Lower lobe of right lung (tissue), 2 donors: ENCODE measurements around the gene ZFTA. TPM values are rescaled to one million over a fixed set of nuclear protein-coding genes. Genes with fewer than 3 reads are reported as not detected.
"Not testable (repeated sequence)": the region's sequence is repeated elsewhere in the genome, so short reads cannot be mapped to it uniquely, and the experiment has no call there.

Source experiments
- ATAC-seq, 2 donors: fragments of 200-7000 bp; cut with Tn5 transposase; one replicate each; pipeline ENCODE4 v1.9.1; 2020 to 2022; ENCODE audit warnings: mild to moderate bottlenecking in 2 of 2, moderate library complexity in 2 of 2
- DNase-seq: peaks from one replicate; pipeline ENCODE4 v3.0.0-alpha.2; 2020
- H3K27ac ChIP-seq: fragments of 200-600 bp; one replicate; pipeline ENCODE4 v1.8.0; 2022
- H3K27me3 ChIP-seq: fragments of 200-600 bp; one replicate; pipeline ENCODE4 v1.8.0; 2022; ENCODE audit warnings: low read depth
- H3K36me3 ChIP-seq: fragments of 200-600 bp; one replicate; pipeline ENCODE4 v1.8.0; 2022; ENCODE audit warnings: mild to moderate bottlenecking
- H3K4me1 ChIP-seq: fragments of 200-600 bp; one replicate; pipeline ENCODE4 v1.8.0; 2022
- H3K4me3 ChIP-seq: fragments of 200-600 bp; one replicate; pipeline ENCODE4 v1.8.0; 2022; ENCODE audit warnings: mild to moderate bottlenecking
- H3K9me3 ChIP-seq: fragments of 200-600 bp; one replicate; pipeline ENCODE4 v1.8.0; 2022
- intact Hi-C: fragments of 100-400 bp; cut with DNase I; formaldehyde crosslinking; loops from one replicate; pipeline ENCODE4 v1.11.0; 2022
- total RNA-seq: library from RNA; stranded (reverse); fragmentation: NEBNext Ultra II Directional; extraction: Animal tissue kit (Norgen Biotek cat#: 25700); gene quantifications from one replicate; pipeline ENCODE4 v1.2.1, GENCODE V29; 2021
- TF ChIP-seq, protein P1 (sequence below): fragments of 200-600 bp; IDR thresholded peaks from one replicate; pipeline ENCODE4 v1.8.0; 2022; ENCODE audit warnings: antibody characterized with exemption, mild to moderate bottlenecking
- donor health status: DM: no; HTN: yes; CAD: no; lungs with severe emphysema.

The ZFTA gene
- total RNA-seq, 1 donor from 2014 or later: 9.3 TPM

DNA sequence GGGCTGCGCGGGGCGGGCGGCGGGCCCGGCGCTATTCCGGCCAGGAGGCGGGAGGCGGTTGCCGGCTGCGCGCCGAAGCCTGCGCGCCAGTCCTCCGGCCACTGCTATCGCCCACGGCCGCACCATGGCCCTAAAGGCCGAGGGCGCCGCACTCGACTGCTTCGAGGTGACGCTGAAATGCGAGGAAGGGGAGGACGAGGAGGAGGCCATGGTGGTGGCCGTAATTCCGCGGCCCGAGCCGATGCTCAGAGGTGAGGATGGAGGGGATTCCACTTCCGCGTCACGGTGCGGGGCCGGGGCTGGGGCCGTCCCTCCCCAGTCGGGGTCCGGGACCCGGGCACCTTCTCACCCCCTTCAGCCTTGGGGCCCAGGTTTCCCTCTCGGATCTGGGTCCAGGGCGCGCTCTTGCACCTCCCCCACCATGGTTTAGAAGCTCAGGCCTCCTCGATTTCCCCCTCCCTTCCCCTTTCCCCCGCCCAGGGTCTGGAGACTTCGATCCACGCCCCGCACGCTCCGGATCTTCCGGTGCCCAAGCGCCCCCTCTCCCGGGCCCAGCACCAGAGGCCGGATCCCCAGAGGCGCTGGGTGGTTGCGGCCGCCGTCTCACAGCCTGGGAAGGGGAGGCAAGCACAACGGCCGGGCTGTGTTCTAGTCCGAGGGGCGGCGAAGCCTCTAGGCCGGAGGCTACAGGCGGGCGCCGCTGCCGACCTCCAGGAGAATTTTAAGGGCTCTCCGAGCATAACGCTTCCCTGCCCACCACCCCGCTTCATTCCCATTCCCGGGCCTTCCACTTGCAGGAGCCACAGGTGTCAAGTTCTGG lies 45.2 kb upstream of the ZFTA start:
- Histone ChIP-seq H3K27me3 (no peaks in the 10 kb centered on the region), H3K9me3 (no peaks in the 10 kb centered on the region), H3K27ac (peak overlapping the region; percentile 81), H3K4me1 (peaks cover 30% of the 10 kb centered on the region), H3K4me3 (peak overlapping the region; percentile 99), H3K36me3 (peaks cover 27% of the 10 kb centered on the region)
- peak; percentile 62 to 68 for ATAC-seq
- intact Hi-C loops: no loop called here
- TF ChIP-seq, protein P1, sequence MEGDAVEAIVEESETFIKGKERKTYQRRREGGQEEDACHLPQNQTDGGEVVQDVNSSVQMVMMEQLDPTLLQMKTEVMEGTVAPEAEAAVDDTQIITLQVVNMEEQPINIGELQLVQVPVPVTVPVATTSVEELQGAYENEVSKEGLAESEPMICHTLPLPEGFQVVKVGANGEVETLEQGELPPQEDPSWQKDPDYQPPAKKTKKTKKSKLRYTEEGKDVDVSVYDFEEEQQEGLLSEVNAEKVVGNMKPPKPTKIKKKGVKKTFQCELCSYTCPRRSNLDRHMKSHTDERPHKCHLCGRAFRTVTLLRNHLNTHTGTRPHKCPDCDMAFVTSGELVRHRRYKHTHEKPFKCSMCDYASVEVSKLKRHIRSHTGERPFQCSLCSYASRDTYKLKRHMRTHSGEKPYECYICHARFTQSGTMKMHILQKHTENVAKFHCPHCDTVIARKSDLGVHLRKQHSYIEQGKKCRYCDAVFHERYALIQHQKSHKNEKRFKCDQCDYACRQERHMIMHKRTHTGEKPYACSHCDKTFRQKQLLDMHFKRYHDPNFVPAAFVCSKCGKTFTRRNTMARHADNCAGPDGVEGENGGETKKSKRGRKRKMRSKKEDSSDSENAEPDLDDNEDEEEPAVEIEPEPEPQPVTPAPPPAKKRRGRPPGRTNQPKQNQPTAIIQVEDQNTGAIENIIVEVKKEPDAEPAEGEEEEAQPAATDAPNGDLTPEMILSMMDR: no peak
- DNase-seq: peak; percentile 72

DNA sequence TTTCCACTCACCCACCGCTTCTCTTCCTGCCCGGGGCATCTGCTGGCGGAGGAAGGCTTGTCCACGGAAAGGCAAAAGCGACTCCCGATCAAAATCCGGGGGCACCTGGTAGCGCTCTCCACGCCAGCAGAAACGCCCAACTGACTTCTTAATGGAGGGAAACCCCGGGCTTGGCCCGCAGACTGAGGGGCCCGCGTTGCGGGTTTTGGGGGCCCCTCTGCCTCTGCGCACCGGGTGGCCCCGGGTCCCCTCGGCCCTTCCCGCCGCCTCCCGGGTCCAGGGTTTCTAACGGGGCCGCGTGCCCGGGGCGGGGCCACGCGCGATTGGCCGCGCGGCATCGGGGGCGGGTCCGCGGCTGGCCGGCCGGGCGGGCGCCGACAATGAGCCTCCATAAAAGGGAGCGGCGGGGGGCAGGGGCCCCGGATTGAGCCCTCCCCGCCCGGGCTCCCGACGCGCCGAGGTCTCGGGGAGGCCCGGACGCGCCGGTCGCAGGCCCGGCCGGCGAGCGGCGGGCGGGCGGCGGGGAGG lies 44.5 kb upstream of the ZFTA start, which contains the start of gene SPINDOC:
SPINDOC (plus strand) TSS at position 422 of the 528 bp plus-strand sequence. CDS start 231 bp downstream, outside the sequence.
- Histone ChIP-seq H3K27me3 (no peaks in the 10 kb centered on the region), H3K27ac (peak within 1 kb of the TSS; percentile 81), H3K36me3 (peaks cover 20% of the 10 kb centered on the region), H3K4me1 (peaks cover 30% of the 10 kb centered on the region), H3K4me3 (peak within 1 kb of the TSS; percentile 99), H3K9me3 (no peaks in the 10 kb centered on the region)
- ATAC-seq: peak; percentile 93 to 95
- TF ChIP-seq, protein P1: no peak
- intact Hi-C loops: no loop called here
- DNase-seq: peak; percentile 85

DNA sequence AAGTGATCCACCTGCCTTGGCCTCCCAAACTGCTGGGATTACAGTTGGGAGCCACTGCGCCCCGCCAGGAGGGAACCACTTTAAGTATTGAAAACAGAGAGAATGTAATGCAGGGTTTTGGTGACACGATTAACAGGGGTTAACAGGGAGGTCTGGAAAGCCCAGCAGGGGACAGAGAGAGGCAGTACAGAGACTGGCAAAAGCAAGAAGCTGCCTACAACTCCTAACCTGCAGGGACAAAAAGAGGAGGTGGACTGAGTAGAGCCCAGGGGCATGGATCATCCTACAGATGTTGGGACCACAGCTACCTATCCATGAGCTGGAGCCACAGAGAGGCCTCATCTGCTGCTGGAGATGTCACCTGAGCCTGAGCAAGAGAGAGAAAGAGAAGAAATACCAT lies 42.9 kb upstream of the ZFTA start:
- Histone ChIP-seq H3K27me3 (no peaks in the 10 kb centered on the region), H3K4me1 (peaks cover 30% of the 10 kb centered on the region), H3K27ac (no peak overlapping the region), H3K9me3 (no peaks in the 10 kb centered on the region), H3K4me3 (no peak overlapping the region), H3K36me3 (peaks cover 6% of the 10 kb centered on the region)
- ATAC-seq: no peak
- intact Hi-C loops: no loop called here
- no peak for DNase-seq
- TF ChIP-seq, protein P1: no peak

DNA sequence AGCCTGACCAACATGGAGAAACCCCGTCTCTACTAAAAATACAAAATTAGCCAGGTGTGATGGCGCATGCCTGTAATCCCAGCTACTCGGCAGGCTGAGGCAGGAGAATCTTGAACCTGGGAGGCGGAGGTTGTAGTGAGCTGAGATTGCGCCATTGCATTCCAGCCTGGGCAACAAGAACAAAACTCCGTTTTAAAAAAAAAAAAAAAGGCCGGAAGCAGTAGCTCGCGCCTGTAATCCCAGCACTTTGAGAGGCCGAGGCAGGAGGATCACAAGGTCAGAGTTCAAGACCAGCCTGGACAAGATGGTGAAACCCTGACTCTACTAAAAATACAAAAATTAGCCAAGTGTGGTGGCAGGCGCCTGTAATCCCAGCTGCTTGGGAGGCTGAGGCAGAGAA lies 41.8 kb upstream of the ZFTA start:
- DNase-seq, intact Hi-C loops, H3K27me3 ChIP-seq, H3K27ac ChIP-seq, H3K4me3 ChIP-seq, ATAC-seq, H3K9me3 ChIP-seq, H3K36me3 ChIP-seq: not testable (repeated sequence)
- H3K4me1 ChIP-seq: peaks cover 24% of the 10 kb centered on the region

DNA sequence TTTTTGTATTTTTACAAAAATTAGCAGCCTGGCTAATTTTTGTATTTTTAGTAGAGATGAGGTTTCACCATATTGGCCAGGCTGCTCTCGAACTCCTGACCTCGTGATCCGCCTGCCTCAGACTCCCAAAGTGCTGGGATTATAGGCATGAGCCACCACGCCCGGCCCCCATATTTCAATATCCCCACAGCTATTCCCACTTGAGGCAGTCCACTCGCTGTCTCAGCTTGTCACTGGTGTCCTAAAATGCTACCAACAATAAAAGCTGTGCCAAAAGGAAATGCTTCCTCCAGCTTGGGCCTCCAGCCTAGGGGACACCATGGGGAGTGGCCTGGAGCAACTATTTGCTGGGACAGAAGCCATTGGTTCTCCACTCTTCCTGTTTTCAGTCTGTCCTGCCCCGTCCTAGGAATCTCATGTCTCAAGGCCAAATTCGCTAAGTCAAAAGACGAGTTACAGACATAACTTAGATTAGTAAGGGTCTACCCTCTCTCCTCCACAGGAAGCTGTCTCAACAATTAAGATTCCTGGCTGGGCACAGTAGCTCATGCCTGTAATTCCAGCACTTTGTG lies 37.4 kb upstream of the ZFTA start:
- DNase-seq (no peak), ATAC-seq (no peak)
- intact Hi-C loops: no loop called here
- Histone ChIP-seq H3K27me3 (no peaks in the 10 kb centered on the region), H3K36me3 (no peaks in the 10 kb centered on the region), H3K9me3 (no peaks in the 10 kb centered on the region), H3K4me1 (no peaks in the 10 kb centered on the region), H3K4me3 (no peak overlapping the region), H3K27ac (peak overlapping the region; percentile 53)
- TF ChIP-seq, protein P1: no peak

DNA sequence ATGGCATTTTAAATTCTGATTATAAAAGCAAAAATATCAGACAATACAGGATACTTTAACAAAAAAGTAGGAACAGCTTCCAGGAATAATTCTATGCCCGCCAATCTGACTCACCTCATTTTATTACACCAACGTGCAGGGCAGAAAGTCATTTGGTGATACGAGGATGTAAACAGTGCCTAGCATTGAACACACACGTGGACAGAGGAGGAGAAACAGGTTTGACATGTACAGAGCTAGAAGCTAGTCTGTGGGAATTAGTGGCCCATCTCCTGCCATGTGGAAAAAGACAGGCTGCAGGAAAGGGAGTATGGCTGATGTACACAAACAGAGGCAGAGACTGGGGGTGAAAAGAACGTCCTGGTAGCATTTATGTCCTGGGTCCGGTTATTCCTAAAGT lies 35.7 kb upstream of the ZFTA start:
- intact Hi-C loops: no loop called here

More for the DNA sequence above, 35.7 kb upstream of the ZFTA start:
- Histone ChIP-seq H3K4me1 (no peaks in the 10 kb centered on the region), H3K27me3 (no peaks in the 10 kb centered on the region), H3K27ac (no peak overlapping the region), H3K4me3 (no peak overlapping the region), H3K9me3 (no peaks in the 10 kb centered on the region), H3K36me3 (no peaks in the 10 kb centered on the region)
- TF ChIP-seq, protein P1: no peak
- DNase-seq: no peak
- no peak for ATAC-seq
